Measurements from ENCODE around the gene GIPR.
"Not testable (repeated sequence)": the region's sequence is repeated elsewhere in the genome, so short reads cannot be mapped to it uniquely, and the experiment has no call there.

The GIPR gene, protein sequence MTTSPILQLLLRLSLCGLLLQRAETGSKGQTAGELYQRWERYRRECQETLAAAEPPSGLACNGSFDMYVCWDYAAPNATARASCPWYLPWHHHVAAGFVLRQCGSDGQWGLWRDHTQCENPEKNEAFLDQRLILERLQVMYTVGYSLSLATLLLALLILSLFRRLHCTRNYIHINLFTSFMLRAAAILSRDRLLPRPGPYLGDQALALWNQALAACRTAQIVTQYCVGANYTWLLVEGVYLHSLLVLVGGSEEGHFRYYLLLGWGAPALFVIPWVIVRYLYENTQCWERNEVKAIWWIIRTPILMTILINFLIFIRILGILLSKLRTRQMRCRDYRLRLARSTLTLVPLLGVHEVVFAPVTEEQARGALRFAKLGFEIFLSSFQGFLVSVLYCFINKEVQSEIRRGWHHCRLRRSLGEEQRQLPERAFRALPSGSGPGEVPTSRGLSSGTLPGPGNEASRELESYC

DNA sequence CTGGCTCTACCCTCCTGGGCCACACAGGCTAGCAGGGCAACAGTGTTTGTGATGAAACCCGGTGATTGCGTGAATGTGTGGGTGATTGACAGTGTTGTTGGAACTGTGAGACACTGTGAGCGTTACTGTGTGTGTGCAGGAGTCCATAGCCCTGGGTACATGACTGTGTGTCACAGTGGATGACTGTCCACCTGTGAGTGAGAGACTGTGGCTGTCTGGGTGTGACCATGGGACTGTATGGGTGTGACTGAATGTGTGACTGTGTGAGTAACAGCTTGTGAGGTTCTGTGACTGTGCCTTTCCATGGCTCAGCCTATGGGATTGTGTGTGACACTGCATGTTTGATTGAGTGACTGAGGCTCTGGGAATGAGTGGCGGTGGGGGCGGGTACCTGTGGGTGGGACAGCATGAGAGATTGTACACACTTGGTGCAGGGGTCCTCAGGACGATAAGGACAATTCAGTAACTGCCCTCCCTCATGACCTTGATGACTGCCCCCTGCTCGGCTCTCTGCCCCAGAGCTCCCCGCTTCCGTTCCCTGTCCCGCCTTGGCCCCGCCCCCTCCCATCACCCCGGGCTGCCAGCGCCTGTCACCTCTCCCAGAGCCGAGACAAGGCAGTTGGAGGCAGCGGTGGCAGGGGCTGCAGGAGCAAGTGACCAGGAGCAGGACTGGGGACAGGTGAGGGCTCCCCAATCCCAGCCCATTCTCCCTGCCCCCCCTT is at the start of gene GIPR:
TSS of gene GIPR (plus strand) at position 602 of the 722 bp plus-strand sequence. CDS start 1,300 bp downstream, outside the sequence.
- no peak for DNase-seq

DNA sequence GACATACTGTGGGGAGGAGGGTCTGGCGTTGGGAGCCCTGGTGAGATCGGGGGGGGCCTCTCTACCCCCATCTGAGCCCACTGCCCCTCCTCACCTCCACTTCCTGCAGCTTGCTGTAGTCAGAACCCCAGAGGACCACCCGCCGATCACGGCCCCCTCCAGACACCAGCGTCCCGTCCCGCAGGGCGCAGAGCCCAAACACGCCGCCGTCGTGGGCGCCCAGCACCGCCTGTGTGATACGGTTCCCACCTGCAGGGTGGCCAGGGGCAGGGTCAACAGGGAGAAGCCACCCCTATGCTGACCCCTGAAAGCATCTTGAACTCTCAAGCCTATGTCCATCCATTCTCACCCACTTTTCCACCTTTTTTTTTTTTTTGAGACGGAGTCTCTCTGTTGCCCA is 46.6 kb upstream of the GIPR start:
- no peak for DNase-seq

DNA sequence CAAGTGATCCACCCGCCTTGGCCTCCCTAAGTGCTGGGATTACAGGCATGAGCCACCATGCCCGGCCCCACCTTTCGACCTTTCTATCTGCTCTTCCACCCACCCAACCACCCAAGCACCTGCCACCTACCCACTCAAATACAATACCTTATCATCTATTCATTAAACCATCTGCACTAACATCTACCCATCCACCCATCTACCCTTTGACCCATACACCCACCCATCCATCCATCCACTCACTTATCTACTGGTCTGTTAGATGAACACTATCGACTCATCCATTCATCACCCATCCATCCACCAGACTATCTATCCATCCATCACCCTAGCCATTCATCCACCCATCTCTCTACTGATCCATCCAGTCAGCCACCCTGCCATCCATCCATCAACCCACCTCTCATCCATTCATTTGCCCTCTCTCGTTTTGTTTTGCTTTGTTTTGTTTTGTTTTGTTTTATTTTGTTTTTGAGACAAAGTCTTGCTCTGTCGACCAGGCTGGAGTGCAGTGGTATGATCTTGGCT is 46.0 kb upstream of the GIPR start:
- DNase-seq = no peak

DNA sequence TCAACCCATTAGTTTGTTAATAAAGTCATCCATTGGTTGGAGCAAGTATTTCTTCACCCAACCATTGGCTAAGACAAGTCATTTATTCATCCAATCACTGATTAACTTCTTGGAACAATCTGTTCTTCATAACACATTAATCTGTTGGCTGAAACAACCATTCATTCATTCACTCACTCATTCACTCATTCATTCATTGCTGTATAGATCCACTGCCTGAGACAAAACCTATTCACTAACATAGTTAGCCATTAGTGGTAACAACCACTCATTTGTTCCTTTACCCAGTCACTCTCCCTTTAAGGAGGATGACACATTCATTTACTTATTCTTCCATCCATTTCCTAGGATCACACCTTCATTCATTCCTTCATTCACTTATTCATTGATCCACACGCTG is 44.0 kb upstream of the GIPR start:
- no peak for DNase-seq

DNA sequence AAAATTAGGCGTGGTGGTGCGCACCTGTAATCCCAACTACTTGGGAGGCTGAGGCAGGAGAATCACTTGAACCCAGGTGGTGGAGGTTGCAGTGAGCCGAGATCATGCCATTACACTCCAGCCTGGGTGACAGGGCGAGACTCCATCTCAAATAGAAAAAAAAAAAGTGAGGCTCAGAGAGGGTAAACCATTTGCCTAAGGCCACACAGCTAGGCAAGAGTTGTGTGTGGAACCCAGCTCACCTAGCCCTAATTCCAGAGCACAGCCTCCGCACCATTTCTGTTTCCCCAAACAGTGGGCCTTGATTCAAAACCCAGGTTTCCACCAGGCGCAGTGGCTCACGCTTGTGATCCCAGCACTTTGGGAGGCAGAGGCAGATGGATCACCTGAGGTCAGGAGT is 39.8 kb upstream of the GIPR start:
- not testable (repeated sequence) for DNase-seq

DNA sequence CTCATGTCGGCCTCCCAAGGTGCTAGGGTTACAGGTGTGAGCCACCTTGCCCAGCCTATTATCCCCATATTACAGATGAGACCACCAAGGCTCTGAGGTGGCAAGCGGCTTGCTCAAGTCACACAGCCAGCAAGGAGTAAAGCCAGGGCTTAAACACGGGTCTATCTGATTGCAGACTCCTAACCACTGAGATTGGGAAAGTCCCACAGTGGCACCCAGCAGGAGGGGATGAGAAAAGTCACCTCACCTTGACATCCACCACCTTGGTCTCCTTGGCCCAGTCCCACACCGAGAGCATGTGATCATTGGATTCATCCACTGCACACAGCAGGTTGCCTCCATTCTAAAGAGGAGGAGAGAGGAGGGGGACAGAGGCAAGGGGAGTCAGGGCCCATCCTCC is 38.3 kb upstream of the GIPR start:
- no peak for DNase-seq

DNA sequence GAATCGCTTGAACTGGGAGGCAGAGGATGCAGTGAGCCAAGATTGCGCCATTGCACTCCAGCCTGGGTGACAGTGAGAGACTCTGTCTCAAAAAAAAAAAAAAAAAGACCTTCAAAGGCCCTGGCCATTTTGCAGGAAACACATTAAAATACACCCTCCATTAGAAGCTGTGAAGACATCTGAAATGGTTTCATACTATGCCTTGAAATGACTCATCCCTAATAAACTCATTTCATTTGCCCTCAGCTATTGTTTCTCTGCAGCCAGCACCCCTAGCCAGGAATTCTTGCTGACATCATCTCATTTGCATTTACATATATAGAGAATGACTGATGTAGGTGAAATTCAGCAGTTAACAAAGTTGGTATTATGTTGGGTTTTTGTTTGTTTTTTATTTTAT is 37.6 kb upstream of the GIPR start:
- no peak for DNase-seq

DNA sequence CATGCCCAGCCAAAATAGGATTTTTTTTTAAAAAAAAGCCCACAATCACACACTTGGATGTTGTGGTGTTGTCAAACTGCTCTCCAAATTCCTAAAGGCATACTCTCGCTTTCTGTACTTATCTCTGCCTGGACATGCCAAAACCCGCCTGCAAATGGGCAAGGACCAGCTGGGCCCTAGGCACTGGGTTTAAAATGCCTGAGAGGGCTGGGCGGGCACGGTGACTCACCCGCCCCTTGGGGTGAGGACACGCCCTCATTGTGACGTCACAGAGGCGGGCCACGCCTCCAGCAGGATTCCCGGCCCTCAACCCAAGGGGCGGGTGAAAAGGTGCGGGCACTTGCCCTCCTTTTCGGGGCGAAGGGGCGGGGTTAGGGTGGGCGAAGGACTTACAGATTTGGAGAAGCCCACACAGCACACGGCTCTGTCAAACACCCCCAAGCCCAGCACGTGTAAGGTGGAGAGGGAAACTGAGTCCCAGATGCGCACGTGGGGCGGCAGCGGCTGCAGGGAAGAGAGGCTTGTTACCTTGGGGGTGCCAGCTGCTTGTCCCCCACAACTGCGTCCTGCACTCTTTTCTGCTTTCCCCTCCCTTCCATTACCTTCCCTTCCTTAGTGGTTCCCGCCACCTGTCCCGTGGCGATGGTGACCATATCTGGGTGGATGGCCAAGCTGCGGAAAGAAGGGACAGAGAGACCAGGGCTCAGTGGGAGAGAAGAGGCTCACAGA is 35.4 kb upstream of the GIPR start:
- DNase-seq = no peak

DNA sequence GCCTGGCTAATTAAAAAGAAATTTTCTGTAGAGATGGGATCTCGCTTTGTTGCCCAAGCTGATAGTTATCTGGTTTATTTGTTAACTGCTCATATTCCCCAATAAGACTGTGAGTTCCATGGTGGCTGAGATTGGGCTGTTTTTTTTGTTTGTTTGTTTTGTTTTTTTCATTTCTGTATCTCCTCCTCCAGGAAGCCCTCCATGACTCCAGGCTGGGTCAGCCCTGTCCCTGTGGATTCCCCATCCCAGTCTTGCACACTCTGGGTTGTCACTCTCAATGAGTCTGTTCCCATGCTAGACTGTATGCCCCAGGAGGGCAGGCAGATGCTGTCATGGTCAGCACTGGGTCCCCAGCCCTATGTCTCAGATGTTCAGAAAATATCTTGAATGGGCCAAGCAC is 31.7 kb upstream of the GIPR start:
- DNase-seq = no peak

DNA sequence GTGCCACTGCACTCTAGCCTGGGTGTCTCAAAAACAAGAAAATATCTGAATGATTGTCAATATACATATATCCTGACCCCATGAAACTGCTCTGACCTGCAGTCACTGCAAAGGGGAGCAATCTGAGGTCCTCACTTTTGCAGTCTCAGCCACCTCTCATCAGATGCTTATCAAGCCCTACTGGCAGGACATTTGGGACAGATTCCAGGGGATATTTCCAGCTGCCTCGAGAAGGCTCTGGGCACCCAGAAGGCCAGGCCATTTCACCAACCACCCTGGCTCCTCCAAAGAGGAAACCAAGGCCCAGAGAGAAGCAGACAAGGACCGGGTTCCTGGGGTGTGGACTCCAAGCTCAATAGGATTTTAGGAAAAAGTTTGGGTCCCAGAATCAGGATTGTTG is 31.1 kb upstream of the GIPR start:
- DNase-seq = no peak

DNA sequence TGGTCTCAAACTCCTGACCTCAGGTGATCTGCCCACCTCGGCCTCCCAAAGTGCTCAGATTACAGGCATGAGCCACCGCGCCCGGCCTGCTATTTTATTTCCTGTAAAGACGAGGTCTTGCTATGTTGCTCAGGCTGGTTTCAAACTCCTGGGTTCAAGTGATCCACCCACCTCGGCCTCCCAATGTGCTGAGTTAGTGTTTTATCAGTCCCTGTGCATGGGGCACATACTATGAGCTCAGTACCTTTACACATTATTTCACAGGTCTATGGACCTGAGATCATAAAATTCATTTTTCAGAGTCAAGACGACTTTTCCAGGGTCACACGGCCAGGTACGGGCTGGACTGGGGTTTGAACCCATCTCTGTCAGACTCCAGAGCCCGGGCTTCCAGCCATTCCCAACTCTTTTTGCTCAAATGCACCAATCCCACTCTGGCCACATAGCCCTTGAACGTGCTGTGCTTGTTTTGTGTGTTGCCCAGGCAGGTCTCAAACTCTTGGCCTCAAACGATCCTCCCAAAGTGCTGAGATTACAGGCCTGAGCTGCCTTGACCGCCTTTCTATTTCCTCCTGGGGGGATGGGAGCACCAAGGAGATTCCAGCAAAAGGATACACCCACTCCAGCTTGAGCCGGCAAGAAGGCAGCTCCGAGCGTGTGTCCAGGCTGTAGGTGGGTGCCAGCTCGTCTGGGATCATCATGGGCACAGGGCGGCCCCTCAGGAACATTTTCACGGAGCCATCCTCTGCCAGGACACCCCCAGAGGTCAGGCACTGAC is 29.9 kb upstream of the GIPR start:
- DNase-seq = no peak

DNA sequence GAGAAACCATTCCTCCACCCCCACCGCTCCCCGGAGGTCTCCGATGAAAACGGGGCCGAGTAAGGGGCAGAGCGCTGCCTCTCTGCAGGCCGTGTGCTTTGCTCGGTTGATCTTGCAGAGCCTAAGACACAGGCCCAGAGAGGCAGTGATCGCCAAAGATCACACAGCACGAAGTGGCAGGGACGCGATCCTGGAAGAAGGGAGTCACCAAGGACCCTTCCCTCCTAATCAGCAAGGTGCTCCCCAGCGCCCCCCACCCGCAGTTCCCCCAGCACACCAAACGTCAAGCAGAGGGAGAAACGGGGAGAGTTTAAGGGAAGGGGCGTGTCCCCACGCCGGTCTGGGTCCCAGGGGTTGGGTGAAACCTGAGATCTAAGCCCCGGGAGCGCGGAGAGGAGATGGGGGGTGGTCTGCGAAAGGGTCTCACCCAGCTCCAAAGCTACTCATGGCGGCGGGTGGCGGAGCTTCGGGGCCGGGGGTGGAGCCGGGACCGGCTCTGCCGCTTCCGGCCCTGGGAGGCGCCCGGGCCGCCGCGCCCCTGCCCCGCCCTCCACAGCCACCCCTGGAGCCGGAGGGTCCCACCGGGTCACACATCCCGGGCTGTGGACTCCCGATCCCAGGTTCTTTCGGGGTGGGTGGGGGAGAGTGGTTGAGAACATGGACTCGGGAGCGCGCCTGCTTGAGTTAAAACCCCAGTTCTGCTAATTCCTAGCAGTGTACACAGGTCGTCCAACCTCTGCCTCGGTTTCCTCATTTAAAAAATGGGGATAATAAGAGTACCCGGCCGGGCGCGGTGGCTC is 28.9 kb upstream of the GIPR start, which contains the start of gene EML2:
TSS of gene EML2 (minus strand) at position 468 of the 800 bp plus-strand sequence. CDS start at position 447, 21 bp downstream.
- no peak for DNase-seq

DNA sequence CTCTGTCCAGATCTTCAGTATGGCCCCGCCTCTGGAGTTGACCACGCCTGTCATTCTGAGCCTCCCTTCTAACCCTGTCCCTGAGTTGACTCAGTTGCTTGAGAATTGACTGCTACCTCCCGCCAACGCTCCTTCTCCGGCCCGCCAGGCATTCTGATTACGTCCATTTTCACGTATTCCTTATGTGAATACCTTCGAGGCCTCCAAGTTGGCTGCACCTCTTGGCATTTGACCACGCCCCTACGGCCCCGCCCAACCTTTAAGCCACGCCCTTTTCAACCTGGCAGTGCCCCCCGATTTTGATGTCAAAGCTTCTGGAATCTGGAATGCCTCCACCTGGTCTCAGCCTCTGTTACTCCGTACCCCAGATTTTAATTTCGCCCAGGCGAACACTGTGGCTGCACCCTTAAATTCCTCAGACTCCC is 27.2 kb upstream of the GIPR start:
- DNase-seq = no peak

DNA sequence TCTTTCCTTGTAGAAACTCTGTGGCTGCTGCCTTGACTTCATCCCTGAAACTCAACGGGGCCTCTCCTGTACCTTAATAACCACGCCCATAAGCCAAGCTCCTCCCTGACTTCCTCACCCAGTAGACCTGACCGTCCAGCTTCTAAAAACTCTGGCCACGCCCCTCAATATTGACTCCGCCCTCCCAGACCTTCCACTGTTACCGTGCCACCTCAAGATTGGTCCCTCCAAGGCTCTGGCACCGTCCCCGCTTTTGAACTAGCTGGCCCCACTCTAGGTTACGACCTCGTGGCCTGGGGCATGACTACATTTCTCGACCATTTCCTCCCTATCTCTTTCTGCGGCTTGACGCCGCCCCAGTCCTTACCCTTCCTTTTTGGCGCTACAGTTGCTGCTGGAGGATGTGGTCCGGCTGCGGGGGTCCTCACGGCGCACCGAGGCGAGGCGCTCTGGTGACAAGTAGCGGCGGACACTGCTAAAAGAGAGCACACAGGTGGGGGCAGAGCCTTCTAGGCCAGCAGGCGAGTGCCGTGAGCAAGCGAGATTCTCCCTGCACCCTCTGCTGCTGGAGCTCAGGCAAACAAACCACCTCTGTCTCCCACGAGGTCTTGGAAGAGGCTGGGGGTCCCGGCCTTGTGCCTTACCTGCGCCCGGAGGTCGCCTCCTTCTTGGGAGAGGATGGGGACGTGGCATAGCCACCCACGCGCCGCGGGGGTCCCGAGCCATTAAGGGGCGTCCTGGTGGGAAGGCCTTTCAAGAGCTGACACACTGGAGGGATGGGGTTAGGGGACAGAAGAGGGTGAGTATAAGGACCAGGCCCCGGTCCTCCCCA is 26.5 kb upstream of the GIPR start:
- no peak for DNase-seq

DNA sequence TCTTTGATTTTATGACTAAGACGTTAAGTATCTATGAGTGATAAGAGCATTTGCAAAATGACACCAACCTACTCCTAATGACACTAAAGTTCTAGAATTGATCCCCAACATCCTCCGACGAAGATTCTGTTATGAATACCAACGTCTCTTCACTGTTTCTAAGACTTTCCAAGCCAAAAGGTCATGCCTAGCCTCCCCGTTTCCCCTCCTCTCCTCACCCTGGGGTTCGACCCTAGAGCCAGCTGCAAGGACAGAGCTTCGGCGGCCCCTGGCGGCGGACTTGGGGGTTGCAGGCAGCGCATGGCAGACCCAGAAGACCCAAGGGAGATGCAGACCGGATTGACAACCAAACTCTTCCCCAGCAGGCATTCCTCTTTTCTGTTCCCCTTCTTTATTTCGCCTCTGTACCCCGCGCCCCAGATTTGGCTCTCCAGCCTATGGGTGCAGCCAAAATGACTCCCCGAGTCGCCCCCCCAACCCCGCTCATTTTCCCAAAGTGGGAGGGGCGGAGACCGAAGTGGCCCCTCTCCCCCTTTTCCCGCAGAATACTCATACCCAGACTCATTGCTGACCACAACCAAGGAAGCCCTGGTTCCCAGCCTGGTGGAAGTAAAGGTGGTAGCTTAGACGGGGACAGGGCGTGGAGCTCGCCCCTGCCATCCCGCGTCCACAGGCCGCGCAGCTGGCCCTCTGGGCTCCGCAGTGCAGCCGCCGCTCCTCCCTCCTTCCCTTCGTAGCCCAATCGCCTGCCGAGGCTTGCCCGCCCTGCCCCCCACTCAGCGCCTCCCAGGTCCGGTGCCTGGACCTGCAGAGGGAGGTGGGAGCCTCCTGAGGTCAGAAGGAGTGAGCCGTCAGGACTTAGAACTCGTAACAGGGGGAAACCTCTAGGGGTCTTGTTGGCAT is 24.7 kb upstream of the GIPR start:
- DNase-seq = peak; percentile 65

DNA sequence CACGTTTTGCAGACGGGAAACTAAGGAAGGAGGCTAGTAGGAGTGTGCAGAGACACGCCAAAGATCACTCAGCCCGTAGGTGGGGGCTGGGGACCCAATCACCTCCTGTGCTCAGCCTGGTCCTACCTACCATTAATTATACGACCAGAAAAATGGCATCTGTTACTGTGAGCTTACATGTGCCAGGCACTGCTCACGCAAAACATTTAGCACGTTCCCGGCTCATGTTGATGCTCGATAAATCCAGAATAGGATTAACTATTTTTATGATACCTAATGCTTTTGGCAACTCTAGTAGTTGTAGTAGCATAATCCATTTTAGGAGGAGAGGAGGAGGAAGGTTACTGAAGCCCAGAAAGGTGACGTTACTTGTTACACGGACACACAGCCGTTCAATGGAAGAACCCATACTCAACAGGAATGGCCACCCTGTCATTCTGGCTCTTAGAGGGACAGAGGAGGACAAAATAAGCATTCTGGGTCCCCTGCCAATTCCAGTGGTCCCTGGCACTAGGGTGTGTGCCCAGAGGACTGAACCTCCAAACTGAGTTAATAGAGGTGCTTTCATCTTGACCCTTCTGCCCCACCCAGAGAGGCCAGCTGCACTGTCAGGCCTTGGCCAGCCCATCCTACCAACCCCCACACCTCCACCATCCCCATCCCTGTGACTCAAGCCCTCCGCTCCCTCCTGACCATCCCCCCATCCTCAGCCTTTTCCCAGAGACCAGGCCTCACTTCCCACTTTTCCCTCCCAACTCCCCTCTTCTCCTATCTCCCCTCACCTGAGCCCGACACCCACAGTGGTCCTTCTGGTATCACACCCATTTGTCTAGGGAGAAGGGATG is 23.9 kb upstream of the GIPR start:
- no peak for DNase-seq

DNA sequence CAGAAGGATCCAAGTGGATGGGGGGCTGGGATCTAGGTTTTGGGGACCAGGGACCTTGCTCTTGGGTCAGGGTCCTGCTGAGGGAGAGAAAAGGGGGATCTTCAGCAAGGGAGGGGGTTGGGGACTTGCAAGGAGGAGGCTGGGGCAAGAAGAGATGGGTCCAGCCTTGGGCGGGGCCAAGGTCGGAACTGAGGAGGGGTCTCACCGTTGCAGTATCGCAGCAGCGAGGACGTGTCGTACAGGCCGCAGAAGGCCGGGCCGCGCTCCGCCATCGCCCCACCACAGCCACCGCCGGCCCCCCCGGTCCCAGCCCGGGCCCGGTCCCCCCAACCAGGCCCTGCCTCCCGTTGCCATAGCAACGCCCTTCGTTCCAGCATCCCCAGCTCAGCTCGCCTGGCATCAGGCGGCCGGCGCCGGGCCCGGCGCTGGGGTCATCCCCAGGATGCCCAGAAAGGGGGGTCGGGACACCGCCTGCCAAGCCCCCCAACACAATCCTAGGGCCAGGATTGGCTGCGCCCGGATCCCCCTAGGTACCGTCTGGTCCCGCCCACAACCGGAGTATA is 22.9 kb upstream of the GIPR start:
- no peak for DNase-seq
